ENCODE data around the gene LYZL4. TPM values are rescaled to one million over a fixed set of nuclear protein-coding genes. Genes with fewer than 3 reads are reported as not detected.
A peak's percentile ranks its signal among the peaks of the same experiment; 100 is the strongest.

LYZL4 gene
- total RNA-seq, 1 donor from 2014 or later: not detected

GRCh38 chr3:42398080-42398479, 12.3 kb downstream of the LYZL4 start:
- Histone ChIP-seq H3K4me3 (no peak overlapping the region), H3K27me3 (no peaks in the 10 kb centered on the region), H3K27ac (no peak overlapping the region), H3K4me1 (no peaks in the 10 kb centered on the region), H3K36me3 (no peaks in the 10 kb centered on the region), H3K9me3 (no peaks in the 10 kb centered on the region)
- no peak for DNase-seq (ENCODE audit: extremely low spot score in 2 of 2)
- intact Hi-C loops (cut with DNase I): no loop called here
- TF ChIP-seq CTCF (IDR thresholded peaks at IDR 0.05) (no peak), POLR2AphosphoS5 (IDR thresholded peaks at IDR 0.05; ENCODE audit: insufficient read depth in 1 of 2, low read depth in 1 of 2) (no peak)

GRCh38 chr3:42397644-42398043, 12.8 kb downstream of the LYZL4 start:
- TF ChIP-seq CTCF (IDR thresholded peaks at IDR 0.05) (no peak), POLR2A (IDR thresholded peaks at IDR 0.05) (no peak), POLR2AphosphoS5 (IDR thresholded peaks at IDR 0.05; ENCODE audit: insufficient read depth in 1 of 2, low read depth in 1 of 2) (no peak)
- Histone ChIP-seq H3K27ac (no peak overlapping the region), H3K4me1 (no peaks in the 10 kb centered on the region), H3K4me3 (no peak overlapping the region), H3K36me3 (no peaks in the 10 kb centered on the region), H3K27me3 (no peaks in the 10 kb centered on the region), H3K9me3 (no peaks in the 10 kb centered on the region)
- peak; percentile 54 to 79 for DNase-seq (ENCODE audit: extremely low spot score in 2 of 2)
- intact Hi-C loops (cut with DNase I): no loop called here

GRCh38 chr3:42394579-42395288, 15.7 kb downstream of the LYZL4 start:
- no peak overlapping the region for H3K27ac ChIP-seq
- TF ChIP-seq POLR2AphosphoS5 (IDR thresholded peaks at IDR 0.05; ENCODE audit: insufficient read depth in 1 of 2, low read depth in 1 of 2) (no peak), POLR2A (IDR thresholded peaks at IDR 0.05) (no peak), CTCF (IDR thresholded peaks at IDR 0.05) (no peak)
- H3K4me1 ChIP-seq: no peaks in the 10 kb centered on the region
- DNase-seq (ENCODE audit: extremely low spot score in 2 of 2): peak in 1 of 2 donors; percentile 46
- H3K36me3 ChIP-seq: no peaks in the 10 kb centered on the region
- no peaks in the 10 kb centered on the region for H3K9me3 ChIP-seq
- no peaks in the 10 kb centered on the region for H3K27me3 ChIP-seq
- no peak overlapping the region for H3K4me3 ChIP-seq
- intact Hi-C loops (cut with DNase I): no loop called here

- no peak overlapping the region for H3K4me3 ChIP-seq
- no peaks in the 10 kb centered on the region for H3K27me3 ChIP-seq
- no peaks in the 10 kb centered on the region for H3K36me3 ChIP-seq
- H3K9me3 ChIP-seq: no peaks in the 10 kb centered on the region
- H3K4me1 ChIP-seq: no peaks in the 10 kb centered on the region
- no peak overlapping the region for H3K27ac ChIP-seq
- DNase-seq (ENCODE audit: extremely low spot score in 2 of 2): peak in 1 of 2 donors; percentile 85
- TF ChIP-seq POLR2A (IDR thresholded peaks at IDR 0.05) (no peak), POLR2AphosphoS5 (IDR thresholded peaks at IDR 0.05; ENCODE audit: insufficient read depth in 1 of 2, low read depth in 1 of 2) (no peak), CTCF (IDR thresholded peaks at IDR 0.05) (no peak)
- intact Hi-C loops (cut with DNase I): no loop called here
Observed at GRCh38 chr3:42387802-42388651, 22.4 kb downstream of the LYZL4 start.

All from vagina (tissue), 2 donors.